Lower lobe of right lung (tissue), 2 donors: ENCODE measurements around the gene SORCS2. TPM values are rescaled to one million over a fixed set of nuclear protein-coding genes. Genes with fewer than 3 reads are reported as not detected.
A peak's percentile ranks its signal among the peaks of the same experiment; 100 is the strongest.

Experiments used
- ATAC-seq, 2 donors: fragments of 200-7000 bp; cut with Tn5 transposase; one replicate each; pipeline ENCODE4 v1.9.1; 2020 to 2022; ENCODE audit warnings: mild to moderate bottlenecking in 2 of 2, moderate library complexity in 2 of 2
- DNase-seq: peaks from one replicate; pipeline ENCODE4 v3.0.0-alpha.2; 2020
- H3K27ac ChIP-seq: fragments of 200-600 bp; one replicate; pipeline ENCODE4 v1.8.0; 2022
- H3K27me3 ChIP-seq: fragments of 200-600 bp; one replicate; pipeline ENCODE4 v1.8.0; 2022; ENCODE audit warnings: low read depth
- H3K36me3 ChIP-seq: fragments of 200-600 bp; one replicate; pipeline ENCODE4 v1.8.0; 2022; ENCODE audit warnings: mild to moderate bottlenecking
- H3K4me1 ChIP-seq: fragments of 200-600 bp; one replicate; pipeline ENCODE4 v1.8.0; 2022
- H3K4me3 ChIP-seq: fragments of 200-600 bp; one replicate; pipeline ENCODE4 v1.8.0; 2022; ENCODE audit warnings: mild to moderate bottlenecking
- H3K9me3 ChIP-seq: fragments of 200-600 bp; one replicate; pipeline ENCODE4 v1.8.0; 2022
- intact Hi-C: fragments of 100-400 bp; cut with DNase I; formaldehyde crosslinking; loops from one replicate; pipeline ENCODE4 v1.11.0; 2022
- total RNA-seq: library from RNA; stranded (reverse); fragmentation: NEBNext Ultra II Directional; extraction: Animal tissue kit (Norgen Biotek cat#: 25700); gene quantifications from one replicate; pipeline ENCODE4 v1.2.1, GENCODE V29; 2021
- TF ChIP-seq, protein P1 (sequence below): fragments of 200-600 bp; IDR thresholded peaks from one replicate; pipeline ENCODE4 v1.8.0; 2022; ENCODE audit warnings: antibody characterized with exemption, mild to moderate bottlenecking
- donor health status: DM: no; HTN: yes; CAD: no; lungs with severe emphysema.

SORCS2 gene
- total RNA-seq, 1 donor from 2014 or later: 5.8 TPM

- TF ChIP-seq, protein P1, sequence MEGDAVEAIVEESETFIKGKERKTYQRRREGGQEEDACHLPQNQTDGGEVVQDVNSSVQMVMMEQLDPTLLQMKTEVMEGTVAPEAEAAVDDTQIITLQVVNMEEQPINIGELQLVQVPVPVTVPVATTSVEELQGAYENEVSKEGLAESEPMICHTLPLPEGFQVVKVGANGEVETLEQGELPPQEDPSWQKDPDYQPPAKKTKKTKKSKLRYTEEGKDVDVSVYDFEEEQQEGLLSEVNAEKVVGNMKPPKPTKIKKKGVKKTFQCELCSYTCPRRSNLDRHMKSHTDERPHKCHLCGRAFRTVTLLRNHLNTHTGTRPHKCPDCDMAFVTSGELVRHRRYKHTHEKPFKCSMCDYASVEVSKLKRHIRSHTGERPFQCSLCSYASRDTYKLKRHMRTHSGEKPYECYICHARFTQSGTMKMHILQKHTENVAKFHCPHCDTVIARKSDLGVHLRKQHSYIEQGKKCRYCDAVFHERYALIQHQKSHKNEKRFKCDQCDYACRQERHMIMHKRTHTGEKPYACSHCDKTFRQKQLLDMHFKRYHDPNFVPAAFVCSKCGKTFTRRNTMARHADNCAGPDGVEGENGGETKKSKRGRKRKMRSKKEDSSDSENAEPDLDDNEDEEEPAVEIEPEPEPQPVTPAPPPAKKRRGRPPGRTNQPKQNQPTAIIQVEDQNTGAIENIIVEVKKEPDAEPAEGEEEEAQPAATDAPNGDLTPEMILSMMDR: no peak
- Histone ChIP-seq H3K27me3 (no peaks in the 10 kb centered on the region), H3K27ac (no peak overlapping the region), H3K4me1 (no peaks in the 10 kb centered on the region), H3K36me3 (no peaks in the 10 kb centered on the region), H3K9me3 (no peaks in the 10 kb centered on the region), H3K4me3 (no peak overlapping the region)
- DNase-seq (peak; percentile 20), ATAC-seq (no peak)
- intact Hi-C loops: no loop called here
Observed at GRCh38 chr4:7390906-7391636, 198.7 kb downstream of the SORCS2 start.

- no peak for DNase-seq
- no peak overlapping the region for H3K4me3 ChIP-seq
- intact Hi-C loops: no loop called here
- no peaks in the 10 kb centered on the region for H3K27me3 ChIP-seq
- TF ChIP-seq, protein P1: no peak
- no peak for ATAC-seq
- no peaks in the 10 kb centered on the region for H3K9me3 ChIP-seq
- H3K36me3 ChIP-seq: no peaks in the 10 kb centered on the region
- H3K27ac ChIP-seq: no peak overlapping the region
- H3K4me1 ChIP-seq: no peaks in the 10 kb centered on the region
Observed at GRCh38 chr4:7391637-7392437, 199.5 kb downstream of the SORCS2 start.

DNA sequence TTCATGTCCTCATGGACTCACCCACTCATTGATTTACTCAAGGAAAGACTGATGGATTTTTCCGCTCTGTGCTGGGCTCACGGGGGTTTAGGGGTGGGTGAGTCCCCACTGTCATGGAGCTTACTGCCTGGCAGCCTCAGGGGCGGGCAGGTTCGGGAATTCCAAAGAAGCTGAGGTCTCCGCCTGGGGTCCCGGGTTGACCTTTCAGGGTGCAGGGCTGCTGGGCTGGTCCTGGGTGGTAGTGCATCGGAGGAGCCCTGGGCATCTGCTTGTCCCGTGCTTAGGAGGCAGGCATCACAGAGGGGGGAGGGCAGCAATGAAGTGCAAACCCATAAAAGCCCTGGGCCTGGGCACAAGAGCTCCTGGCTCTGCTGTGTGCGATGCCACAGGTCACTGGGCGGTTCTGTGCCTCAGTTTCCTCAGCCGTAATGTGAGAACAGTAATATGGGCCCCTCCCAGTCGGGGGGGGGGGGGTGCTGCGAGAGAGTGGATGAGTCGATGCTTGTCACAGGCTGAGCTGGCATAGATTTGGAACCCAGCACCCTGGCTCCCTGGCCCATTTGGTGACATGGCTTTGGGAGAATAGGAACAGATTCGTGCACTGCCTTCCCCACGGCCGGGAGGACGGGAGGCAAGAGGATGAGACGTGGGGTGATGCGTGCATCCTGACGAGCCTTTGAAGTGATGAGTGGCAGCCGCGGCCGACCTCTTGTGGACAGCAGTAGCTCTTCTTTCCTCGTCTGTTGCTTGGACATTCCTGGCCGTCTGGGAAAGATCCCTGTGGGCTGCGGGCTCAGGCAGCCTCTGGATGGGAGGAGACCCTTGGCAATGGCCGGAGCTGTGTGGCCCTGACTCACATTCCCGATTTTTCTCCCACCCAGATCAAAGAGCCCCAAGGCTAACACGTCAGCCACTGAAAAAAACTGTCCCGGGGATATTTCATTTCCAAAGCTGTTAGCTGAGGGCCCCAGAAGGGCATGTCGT lies 200.4 kb downstream of the SORCS2 start:
- TF ChIP-seq, protein P1: no peak
- peaks cover 4% of the 10 kb centered on the region for H3K4me1 ChIP-seq
- H3K9me3 ChIP-seq: no peaks in the 10 kb centered on the region
- peak; percentile 41 for DNase-seq
- no peak for ATAC-seq
- no peak overlapping the region for H3K4me3 ChIP-seq
- no peak overlapping the region for H3K27ac ChIP-seq
- intact Hi-C loops: no loop called here
- no peaks in the 10 kb centered on the region for H3K27me3 ChIP-seq
- H3K36me3 ChIP-seq: no peaks in the 10 kb centered on the region

- no peaks in the 10 kb centered on the region for H3K9me3 ChIP-seq
Observed at GRCh38 chr4:7393601-7394575, 201.6 kb downstream of the SORCS2 start.

More at GRCh38 chr4:7393601-7394575, 201.6 kb downstream of the SORCS2 start:
- no peak overlapping the region for H3K4me3 ChIP-seq
- H3K4me1 ChIP-seq: peaks cover 11% of the 10 kb centered on the region
- H3K36me3 ChIP-seq: no peaks in the 10 kb centered on the region
- no peak overlapping the region for H3K27ac ChIP-seq
- no peaks in the 10 kb centered on the region for H3K27me3 ChIP-seq
- peak; percentile 18 for DNase-seq
- no peak for ATAC-seq
- TF ChIP-seq, protein P1: no peak
- intact Hi-C loops: no loop called here
